ENCODE results near the gene STK32C.
"Not testable (repeated sequence)": the region's sequence is repeated elsewhere in the genome, so short reads cannot be mapped to it uniquely, and the experiment has no call there.

The STK32C gene

GRCh38 chr10:132227851-132228390 is 79.8 kb downstream of the STK32C start:
- no peak for DNase-seq

- DNase-seq: no peak
Observed at GRCh38 chr10:132226586-132227405, 81.0 kb downstream of the STK32C start.

- DNase-seq: no peak
Observed at GRCh38 chr10:132225849-132226205, 81.9 kb downstream of the STK32C start.

GRCh38 chr10:132225073-132225848 is 82.5 kb downstream of the STK32C start:
- DNase-seq: no peak

GRCh38 chr10:132224343-132225072 is 83.2 kb downstream of the STK32C start:
- DNase-seq: no peak

- DNase-seq: no peak
Observed at GRCh38 chr10:132223611-132224342, 84.0 kb downstream of the STK32C start.

- DNase-seq: peak; percentile 73
Observed at GRCh38 chr10:132223156-132223590, 84.6 kb downstream of the STK32C start.

- DNase-seq: no peak
Observed at GRCh38 chr10:132222726-132223125, 85.0 kb downstream of the STK32C start.

GRCh38 chr10:132220996-132221395 is 86.8 kb downstream of the STK32C start:
- not testable (repeated sequence) for DNase-seq

GRCh38 chr10:132220061-132220460 is 87.7 kb downstream of the STK32C start:
- no peak for DNase-seq

GRCh38 chr10:132219486-132219885 is 88.3 kb downstream of the STK32C start:
- no peak for DNase-seq

- DNase-seq: not testable (repeated sequence)
Observed at GRCh38 chr10:132216441-132216840, 91.3 kb downstream of the STK32C start.

GRCh38 chr10:132213917-132214316 is 93.8 kb downstream of the STK32C start:
- DNase-seq: no peak

GRCh38 chr10:132212816-132213215 is 94.9 kb downstream of the STK32C start:
- no peak for DNase-seq

GRCh38 chr10:132211246-132211645 is 96.5 kb downstream of the STK32C start:
- DNase-seq: no peak

- DNase-seq: no peak
Observed at GRCh38 chr10:132210766-132211165, 97.0 kb downstream of the STK32C start.

GRCh38 chr10:132209978-132210530 is 97.7 kb downstream of the STK32C start:
- DNase-seq: no peak

GRCh38 chr10:132209130-132209529 is 98.6 kb downstream of the STK32C start:
- DNase-seq: no peak

- DNase-seq: no peak
Observed at GRCh38 chr10:132208462-132209050, 99.2 kb downstream of the STK32C start.

- DNase-seq: no peak
Observed at GRCh38 chr10:132207536-132208461, 100.0 kb downstream of the STK32C start.
